HG03442 (cell line): ENCODE measurements around the gene PCBP3.

Experiments used
- ATAC-seq: cut with Tn5 transposase; IDR thresholded peaks from one replicate; pipeline ENCODE4 v1.9.1; 2021; ENCODE audit warnings: mild to moderate bottlenecking, moderate library complexity; ENCODE audit not compliant: unreplicated experiment

The PCBP3 gene

DNA sequence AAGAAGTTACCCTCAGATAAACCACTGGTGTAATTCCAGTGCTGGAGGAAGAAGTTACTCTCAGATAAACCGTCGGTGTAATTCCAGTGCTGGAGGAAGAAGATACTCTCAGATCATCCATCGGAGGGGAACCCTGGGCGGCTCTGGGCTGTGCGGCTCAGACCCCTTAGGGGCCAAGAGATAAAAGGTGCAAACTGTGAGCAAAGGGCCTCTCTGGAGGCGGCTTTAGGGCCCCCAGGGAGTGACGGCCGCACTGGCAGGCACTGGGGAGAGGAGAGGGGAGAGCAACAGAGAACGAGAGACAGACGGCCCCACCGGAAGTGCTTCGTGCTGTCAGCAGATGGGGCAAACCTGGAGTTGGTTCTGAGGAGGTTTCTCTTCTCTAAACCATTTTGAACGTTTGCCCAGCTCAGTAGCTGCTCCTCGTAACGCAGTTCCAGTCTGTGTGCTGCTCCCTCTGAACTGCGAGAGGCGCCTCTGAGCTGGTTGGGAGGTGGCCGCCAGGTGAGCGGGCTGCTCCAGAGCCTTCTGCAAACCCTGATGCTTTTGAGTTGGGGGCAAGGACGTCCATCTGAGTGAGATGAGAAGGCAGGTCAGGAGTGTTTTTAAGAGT lies 275.4 kb downstream of the PCBP3 start:
- no peak for ATAC-seq

DNA sequence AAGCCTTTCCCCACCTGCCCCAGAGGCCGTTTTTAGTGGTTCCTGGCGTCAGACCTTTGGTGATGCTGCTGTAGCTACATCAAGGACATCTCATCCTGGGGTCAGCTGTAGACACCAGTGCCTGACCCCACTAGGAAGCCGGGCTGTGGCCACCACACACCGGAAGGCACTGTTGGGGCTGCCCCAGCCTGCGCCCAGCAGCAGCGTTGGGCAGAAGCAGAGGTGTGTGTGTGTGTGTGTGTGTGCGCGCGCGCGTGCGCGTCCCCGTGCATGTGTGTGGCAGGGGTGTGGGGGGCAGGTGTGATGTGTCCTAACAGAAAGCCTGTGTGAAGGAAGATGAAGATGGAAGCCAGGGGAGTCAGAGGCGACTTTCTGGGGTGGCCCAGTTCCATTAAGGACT lies 276.1 kb downstream of the PCBP3 start:
- ATAC-seq, result no peak

DNA sequence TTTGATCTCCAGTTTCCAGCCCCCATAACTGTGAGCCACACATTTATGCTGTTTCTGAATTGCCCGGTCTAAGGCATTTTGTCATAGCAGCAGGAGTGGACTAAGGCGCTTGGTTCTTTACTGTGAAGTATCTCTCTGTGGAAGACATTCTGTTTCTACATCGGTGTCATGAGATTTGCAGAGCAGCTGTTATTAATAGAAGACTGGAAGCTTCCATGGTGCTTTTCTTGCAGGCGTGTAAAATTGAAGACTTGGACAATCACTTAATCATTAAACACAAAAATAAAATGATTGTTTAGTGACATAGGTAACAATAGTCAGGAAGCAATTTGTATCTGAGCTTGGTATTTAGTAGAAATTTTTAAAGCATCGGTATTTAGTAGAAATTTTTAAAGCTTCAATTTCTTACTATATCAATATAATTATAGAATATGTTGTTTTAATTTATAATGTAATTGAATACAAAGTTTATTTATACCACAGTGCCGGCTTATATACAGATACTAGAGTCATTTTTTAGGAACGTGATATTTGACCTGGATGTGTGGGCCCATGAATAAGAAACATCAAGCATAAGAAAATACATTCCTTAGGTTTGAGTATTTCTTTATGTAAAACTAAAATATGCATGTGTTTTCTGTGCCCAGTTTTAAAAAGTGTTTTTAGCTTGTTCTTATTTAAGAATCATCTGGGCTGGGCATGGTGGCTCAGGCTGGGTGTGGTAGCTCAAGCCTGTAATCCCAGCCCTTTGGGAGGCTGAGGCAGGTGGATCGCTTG lies 277.5 kb downstream of the PCBP3 start:
- ATAC-seq, result no peak

DNA sequence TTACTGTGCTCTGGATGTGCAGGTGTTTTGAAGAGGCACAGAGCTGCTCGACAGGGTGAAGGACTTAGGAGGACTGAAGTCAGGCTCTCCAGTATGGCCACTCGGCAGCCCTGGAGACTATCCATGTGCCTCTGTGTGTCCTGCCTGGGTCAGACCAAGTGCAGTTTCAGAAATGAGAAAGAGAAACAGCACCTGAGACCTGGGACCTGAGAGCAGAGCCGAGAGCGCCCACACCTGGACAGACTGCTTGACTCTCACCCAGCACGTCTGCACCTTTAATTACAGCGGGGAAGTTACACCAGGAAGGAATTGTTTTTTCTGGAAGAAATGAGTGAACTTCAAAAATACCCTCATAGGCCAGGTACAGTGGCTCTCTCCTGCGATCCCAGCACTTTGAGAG lies 278.4 kb downstream of the PCBP3 start:
- ATAC-seq, result no peak

DNA sequence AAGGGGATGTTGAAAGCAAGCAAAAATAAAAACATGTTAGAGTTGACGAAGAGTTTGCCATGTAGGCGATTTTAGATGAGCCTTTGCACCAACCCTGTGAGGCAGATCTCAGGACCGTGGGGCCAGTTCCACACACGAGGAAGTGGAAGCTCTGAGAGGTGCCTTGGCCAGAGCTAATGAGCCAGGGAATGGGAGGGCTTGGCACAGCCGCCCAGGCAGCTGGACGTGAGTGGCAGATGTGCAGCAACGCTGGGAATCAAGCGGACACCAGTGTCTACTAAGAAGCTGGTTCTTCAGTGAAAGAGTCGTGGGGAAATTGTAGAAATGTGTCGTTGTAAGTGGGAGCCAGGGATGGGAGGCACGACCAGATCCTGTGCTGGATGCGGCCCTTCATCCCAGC lies 279.1 kb downstream of the PCBP3 start:
- ATAC-seq, result no peak

DNA sequence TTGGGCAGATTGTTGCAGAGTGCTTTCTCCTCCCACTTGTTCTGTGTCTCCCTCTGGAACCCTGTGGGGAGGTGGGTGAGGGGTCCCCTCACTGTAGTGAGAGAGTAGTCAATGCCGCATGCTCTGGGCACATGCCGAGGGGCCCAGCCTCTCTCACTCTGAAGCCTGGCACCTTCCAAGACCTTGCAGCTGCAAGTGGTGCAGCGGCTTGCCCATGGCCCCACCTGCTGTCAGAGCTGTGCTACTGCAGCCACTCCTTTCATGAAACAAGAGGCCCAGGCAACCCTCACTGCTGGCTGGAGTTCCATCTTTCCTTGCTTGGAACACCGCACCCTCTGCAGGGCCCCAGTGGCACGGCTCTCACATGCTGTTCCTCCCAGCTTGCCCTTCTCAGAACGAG lies 279.6 kb downstream of the PCBP3 start:
- no peak for ATAC-seq

DNA sequence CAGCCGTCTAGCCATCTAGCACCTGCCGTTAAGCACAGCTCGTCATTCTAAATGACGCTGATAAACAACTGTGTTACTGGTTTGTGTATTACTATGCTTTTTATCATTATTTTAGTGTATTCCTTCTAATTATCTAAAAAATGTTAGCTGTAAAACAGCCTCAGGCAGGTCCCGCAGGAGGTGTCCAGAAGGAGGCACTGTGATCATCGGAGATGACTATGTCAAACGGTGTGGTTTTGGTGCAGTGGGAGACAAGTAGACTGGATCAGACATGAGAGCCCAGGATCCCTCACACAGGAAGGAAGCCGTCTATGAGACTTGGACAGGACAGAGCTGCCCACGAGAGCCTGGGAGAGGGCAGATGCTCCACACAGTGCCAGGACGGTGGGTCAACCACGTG lies 282.8 kb downstream of the PCBP3 start:
- ATAC-seq, result no peak

DNA sequence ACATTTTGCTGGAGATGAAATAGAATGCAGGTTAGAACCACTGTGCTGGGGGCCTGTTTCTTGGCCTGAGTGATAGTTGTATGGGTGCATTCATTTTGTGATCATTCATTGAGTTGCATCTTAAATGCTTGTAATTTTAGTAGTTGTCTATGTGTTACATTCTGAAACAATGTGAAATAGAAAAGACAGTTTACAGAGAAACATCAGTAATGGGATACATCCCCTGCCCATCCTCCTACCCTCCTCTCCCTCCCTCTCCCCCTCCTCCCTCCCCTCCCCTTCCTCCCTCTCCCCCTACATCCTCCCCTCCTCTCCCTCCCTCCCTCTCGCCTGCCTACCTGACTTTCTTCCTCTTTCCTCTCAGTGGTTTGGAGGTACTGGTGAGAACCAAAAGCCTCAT lies 283.5 kb downstream of the PCBP3 start:
- ATAC-seq, result no peak

DNA sequence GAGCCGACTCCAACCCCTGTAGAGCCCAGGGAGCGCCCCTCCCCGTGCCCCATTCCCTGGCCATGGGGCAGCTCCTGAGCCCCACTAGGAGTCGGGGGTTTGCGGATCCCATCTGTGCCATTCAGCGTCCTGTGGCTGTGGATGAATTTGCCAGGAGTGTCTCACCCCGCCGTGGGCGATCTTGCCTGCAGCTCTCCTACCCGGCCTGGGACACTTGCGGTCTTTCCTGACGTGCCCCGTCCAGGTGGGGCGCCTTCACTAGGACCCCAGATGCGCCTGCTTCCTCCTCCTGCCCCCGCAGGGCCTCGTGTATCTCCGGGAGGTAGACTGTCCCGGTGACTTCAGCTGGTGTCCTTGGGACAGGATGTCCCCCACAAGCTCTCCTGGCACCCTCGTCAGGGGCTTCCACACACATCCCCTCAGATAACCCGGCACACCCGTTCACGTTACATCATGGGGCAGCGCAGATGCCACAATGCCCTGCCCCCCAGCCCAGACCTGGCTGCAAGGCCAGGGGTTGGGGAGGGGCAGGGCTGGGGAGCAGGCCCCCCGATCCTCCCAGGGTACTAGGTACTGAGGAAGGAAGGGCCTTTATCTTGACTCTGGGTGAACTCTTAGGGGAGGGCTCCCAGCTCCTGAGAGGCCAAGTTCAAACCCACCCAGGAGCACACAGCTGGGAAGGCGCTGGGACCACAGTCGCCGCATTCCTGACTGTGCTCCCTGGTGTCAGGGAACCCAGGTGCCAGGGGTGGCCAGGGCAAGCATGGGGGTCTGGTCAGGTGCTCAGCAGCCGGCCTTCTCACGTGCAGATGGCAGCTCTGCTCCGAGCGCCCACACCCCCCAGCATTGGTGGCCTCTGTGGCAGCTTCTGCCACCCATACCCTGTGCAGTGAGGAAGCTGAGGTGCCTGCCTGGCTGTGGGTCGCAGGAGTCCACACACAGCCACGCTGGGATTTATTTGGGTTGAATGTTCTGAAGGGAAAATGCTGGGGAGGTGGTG lies 284.6 kb downstream of the PCBP3 start:
- no peak for ATAC-seq

DNA sequence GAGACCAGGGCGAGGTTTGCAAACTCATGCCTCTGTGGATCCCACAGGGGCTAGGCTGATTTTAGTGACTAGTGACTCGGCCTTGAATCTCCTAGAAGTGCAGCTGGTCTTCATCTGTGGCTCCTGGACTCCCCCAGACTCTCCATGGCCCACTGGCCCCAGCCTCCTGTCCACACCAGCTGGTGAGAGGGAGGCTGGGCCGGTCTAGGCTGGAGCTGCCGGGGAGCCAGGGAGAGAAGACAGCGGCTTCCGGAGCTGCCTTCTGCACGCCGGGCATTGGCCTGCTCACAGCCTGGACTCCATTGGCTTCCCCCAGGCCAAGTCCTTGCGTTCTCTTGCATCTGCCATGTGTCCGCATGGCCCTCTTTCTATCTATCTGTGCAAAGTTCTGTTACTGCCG lies 285.9 kb downstream of the PCBP3 start:
- no peak for ATAC-seq

DNA sequence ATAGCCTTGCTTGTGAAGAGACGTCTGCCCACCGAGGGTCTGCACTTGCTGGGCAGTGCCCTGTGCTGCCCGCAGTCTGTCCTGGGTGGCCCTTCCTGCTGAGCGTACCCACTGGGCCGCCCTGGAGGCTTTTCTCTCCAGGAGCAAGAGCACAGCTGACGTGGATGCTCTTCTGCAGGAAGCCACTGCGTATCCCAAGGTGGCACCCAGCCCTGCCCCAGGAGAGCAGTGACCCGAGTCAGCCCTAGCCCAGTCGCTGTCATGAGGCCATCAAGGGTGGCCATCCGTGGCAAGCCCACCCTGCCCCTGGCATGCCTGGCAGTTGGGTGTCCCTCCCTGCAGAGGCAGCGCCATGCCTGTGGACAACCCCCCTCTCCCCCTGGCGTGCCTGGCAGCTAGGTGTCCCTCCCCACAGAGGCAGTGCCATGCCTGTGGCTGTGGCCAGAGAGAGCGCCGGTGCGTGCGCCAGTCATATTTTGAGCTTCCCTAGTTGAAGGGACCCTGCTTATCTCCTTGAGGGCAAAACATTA lies 286.8 kb downstream of the PCBP3 start:
- ATAC-seq, result no peak

DNA sequence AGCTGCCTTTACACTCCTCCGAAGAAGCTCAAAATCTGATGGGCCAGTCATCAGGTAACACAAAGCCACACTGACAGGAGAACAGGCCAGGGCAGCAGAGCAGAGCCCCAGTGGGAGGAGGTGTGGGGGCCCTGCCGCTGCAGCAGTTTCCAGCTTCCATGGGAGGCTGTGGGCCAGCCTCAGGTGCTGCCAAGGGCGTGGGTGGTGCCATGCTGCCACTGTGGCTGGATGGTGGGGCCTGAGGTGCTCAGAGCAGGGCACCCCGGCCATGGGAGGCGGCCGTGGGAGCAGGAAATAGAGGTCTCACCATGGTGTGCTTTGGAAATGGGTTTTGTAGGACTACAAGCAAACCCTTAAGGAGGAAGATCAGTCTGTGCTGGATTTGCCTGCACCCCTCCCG lies 287.3 kb downstream of the PCBP3 start:
- ATAC-seq, result no peak

DNA sequence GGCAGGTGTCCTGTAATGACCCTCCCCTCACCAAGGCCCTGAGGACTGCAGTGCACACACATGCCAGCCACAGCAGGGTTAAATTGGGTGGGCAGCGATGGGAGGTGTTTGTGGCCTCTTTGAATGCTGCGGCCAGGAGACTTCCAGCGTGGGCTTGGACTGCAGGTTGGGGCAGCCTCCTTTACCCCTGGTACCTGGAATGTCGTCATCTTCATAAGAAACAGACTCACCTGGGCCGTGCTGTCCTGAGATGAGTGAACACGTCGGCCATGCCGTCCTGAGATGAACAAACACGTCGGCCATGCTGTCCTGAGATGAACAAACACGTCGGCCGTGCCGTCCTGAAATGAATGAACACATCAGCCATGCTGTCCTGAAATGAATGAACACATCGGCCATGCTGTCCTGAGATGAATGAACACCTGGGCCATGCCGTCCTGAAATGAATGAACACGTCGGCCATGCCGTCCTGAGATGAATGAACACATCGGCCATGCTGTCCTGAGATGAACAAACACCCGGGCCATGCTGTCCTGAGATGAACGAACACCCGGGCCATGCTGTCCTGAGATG lies 288.0 kb downstream of the PCBP3 start:
- no peak for ATAC-seq

DNA sequence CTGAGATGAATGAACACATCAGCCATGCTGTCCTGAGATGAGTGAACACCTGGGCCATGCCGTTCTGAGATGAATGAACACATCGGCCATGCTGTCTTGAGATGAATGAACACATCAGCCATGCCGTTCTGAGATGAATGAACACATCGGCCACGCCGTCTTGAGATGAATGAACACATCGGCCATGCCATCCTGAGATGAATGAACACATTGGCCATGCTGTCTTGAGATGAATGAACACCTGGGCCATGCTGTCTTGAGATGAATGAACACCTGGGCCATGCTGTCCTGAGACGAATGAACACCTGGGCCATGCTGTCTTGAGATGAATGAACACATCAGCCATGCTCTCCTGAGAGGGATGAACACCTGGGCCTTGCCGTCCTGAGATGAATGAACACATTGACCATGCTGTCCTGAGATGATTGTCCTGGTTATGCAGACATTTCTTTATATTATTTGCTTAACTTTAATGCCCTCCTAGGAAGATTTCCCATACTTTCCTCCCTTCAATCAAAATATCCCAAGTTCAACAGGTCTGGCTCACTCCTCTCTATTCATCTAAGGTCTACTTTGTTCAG lies 289.5 kb downstream of the PCBP3 start:
- ATAC-seq, result no peak

DNA sequence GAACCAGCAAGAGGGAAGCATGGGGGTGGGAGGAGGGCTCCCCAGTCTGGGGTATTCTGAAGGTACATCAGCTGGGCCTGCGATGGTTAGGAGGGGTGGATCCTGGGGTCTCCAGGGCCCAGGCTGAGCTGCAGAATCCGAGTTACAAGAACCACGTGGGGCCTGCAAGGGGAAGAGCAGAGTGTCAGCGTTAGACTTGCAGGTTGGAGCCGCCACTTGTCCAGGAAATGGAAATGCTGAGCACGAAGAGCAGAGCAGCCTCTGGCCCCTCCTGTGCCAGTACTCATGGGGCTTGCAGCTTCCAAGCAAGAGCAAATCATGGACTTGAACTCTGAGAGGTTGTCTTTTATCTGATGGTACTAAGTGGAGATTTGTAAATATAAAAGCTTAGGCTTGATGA lies 290.6 kb downstream of the PCBP3 start:
- ATAC-seq, result no peak

DNA sequence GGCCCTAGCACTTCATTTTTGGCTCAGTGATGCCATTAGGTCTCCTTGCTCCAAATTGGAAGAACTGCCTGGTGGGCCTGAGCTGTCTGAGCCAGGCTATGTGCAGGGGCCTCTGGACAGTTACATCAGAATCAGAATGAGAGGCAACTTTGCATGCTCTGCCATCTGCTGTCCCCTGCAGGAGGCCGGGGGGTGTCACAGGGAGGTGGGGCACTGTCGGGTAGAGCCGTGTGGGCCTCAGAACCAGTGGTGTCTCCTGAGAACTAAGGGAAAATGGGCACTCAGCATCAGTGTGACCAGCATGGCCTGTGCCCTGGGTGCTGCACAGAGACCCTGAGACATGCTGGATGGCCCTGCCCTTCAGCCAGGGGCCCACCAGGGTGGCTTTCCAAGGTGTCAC lies 291.0 kb downstream of the PCBP3 start:
- ATAC-seq, result no peak

DNA sequence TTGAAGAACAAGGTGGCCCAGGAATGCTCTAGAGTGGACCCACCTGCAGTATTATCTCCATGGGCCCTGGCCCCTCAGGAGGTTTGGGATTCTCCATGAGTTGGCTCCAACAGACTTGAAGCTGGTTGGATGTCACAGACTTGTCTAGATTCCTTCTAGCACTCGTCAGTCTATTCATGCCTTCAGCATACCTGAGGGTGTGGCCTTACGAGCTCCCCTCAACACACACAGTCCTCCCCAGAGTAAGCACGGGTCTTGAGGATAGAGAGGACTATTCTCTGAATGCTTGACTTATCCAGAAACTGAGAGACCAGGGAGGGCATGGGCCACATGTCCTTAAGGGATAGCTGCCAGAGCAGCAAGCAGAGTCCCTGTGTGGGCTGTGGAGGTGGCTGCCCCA lies 292.1 kb downstream of the PCBP3 start:
- ATAC-seq, result no peak

DNA sequence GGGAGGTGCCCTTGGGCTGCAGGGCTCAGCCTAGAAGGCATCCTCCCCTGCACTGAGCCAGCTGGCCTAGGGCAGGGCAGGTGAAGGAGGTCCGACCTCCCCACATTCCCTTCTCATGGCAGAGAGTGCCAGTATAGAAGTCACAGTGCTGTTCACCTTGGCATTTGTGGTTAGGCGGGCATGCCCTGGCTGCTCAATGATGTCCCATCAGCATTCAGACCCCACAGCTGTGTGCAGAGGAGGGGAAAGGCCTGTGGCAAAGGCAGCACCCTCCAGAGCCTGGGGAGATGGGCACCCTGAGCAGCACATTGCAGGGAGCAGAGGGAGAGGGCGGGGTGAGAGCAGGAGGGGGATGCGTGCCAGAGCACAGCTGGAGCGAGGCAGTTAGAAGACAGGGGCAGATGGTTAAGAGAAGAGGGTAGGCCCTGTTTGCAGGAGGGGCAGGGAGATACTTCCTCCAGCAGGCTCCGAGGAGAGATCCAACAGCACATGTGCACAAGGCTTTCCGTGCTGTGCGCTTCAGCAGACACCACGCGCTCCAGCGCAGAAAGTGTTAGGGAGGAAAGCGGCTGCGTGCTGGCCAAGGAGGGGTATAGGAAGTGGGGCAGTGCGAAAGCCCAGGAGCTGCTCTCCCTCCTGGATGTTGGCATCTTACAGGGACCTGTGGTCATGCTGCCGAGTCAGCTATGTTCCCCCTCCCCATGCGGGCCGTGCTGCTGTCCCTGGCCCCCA lies 294.4 kb downstream of the PCBP3 start:
- ATAC-seq, result no peak

DNA sequence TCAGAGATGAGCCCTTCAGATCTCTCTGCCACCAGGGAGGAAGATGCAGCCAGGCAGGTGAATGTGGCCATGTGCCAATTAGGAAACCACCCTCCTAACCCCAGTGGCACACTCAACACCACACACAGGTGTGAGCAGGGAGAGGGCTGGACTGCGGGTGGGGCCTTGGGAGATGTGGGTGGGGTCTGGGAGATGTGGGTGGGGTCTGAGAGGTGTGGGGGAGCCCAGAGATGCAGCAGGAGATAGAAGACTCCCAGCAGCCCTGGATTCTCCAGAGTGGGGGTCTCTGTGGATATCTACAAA lies 294.9 kb downstream of the PCBP3 start:
- no peak for ATAC-seq

DNA sequence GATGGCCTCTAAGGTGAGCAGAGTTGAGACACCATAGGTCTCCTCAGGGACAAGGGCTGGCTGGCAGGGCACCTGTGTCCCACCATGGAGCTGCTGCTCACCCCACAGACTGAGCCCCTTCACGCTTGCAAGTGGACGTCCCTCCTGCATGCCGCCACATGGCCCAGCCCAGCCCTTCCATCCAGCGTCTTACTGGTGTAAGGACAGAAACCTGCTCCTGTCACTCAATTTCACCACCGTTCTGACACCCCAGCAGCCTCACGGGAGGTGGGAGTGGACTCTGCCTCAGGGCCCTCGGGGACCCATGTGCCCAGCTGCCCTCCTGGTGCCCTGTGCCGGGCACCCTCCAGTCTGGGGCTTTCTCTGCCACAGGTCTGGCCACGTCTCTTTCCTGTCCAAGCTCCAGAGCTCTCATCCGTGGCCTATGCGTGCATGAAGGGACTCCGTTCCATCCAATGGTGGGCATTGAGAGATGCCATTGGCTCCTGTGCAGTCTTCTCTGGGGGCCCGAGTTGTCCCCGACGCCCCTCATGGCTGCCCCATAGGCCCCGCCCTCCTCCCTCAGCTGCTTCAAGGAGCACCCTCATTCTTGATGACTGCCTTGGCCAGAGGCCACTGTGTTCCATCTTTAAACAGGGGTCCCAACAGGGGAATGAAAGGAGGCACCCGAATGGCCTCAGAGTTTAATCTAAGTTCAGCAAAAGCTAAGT lies 295.4 kb downstream of the PCBP3 start:
- ATAC-seq, result no peak
